HT1080 (cell line): Measurements from ENCODE around the gene FLNA. TPM values are rescaled to one million over a fixed set of nuclear protein-coding genes. Genes with fewer than 3 reads are reported as not detected.
"Not testable (repeated sequence)": the region's sequence is repeated elsewhere in the genome, so short reads cannot be mapped to it uniquely, and the experiment has no call there.

Source experiments
- DNase-seq: peaks from one replicate; pipeline ENCODE4 v3.0.0-alpha.2; 2015; ENCODE audit warnings: low read depth
- total RNA-seq: library from RNA; depleted of rRNA; stranded (reverse); fragments of >200 nt; shearing (Covaris generic); gene quantifications from 2 replicates; pipeline ENCODE4 v1.2.3, GENCODE V29; 2014

Gene FLNA
- total RNA-seq, 1 experiment from 2014 or later, result 1,336 TPM

DNA sequence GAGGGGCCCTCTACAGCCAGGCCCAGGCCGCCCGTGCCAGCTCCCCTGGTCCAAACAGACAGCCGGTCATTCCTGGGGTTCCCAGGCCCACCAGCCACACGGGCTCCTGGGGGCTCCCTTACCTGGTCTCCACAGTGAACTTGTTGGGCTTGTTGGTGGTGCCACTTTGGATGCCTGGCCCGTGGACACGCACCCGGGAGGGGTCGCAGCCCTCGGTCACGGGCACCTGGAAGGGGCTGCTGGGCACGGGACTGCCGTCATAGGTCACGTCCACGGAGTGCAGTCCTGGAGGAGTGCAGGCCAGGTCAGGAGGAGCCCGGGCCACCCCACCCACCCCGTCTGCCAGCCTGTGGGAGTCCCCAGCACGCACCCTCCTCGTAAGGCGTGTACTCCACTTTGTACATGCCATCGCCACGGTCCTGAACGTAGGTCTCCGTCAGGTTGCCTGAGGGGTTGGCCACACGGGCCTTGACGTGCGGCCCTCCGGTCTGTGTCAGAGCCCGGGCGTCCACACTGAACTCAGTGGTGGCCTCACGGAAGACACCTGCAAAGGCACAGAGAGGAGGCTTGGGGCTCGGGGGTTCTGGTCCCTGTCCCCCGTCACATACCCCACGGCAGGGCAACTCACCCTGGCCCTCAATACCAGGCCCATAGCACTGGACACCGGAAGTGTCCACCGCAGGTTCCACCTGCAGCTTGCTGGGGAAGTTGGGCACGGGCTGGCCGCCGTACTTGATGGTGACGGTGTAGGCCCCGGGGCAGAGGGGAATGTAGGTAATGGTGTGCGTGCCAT, 14.9 kb downstream of the FLNA start:
- no peak for DNase-seq

DNA sequence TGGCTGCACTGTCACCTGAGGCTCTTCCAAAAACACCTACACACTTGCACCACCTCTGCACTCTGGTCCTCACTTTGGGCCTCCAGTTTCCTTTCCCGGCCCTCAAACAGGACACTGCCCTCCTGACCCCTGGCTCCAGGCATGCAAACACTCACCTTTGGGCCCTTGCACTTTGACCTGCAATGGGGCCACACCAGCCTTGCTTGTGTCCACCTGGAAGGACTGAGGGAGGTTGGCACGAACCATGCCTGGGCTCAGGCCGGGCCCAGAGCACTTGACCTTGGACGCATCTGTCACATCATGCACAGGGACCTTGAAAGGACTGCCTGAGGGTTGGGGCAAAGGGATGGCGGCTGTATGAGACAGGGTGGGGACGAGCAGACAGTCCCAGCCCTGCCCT, 15.6 kb downstream of the FLNA start:
- no peak for DNase-seq

DNA sequence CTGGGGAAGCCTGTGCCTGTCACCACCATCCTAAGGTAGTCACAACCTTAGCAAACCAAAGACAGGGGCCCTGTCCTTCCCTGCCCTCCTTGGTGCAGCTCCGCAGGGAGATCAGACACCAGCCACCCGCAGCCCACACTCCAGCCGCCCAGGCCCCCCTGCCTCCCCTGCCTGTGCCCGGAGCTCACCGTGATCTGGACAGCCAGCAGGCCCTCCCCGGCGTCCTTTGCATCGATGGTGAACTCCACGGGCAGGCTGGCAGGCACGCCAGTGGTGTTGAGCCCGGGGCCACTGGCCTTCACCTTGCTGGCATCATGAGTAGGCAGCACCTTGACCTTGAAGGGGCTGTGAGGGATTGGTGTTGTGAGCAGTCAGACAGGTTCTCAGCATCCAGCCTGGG, 16.4 kb downstream of the FLNA start:
- DNase-seq, result no peak

DNA sequence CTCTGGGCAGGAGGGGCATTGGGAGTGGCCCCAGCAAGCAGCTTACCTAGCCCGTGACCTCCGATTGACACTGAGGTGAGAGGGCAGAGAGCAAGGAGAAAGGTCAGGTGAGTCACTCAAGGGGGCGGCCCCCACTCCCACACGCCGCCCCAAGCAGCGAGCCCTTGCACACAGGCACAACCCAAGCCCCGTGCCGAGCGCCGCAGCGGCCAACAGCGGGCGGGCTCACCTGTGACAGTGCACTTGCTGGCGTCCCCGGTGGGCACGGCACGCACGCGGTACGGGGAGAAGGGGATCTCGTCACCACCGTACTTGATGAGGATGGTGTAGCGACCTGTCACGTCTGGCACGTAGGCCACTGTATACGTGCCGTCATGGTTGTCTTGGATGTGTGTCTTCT, 17.2 kb downstream of the FLNA start:
- no peak for DNase-seq

DNA sequence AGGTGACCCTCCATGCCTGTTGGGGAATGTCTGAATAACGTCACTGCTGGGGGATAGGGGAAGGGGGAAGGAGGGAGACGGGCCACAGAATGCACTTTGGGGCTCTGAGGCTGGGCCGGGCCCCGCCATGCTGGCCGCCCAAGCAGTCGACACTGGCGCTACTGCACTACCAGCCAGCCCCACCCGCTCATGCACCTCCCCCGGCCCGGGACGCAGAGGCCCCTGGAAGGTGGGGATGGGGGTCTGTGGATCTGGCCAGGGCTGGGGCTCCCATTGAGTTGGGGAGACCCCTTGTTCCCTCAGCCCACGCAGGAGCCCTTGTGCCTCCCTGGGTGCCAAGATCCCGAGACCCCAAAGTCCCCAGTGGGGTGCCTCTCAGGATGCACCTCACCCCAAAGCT, 17.8 kb downstream of the FLNA start:
- DNase-seq, result no peak

DNA sequence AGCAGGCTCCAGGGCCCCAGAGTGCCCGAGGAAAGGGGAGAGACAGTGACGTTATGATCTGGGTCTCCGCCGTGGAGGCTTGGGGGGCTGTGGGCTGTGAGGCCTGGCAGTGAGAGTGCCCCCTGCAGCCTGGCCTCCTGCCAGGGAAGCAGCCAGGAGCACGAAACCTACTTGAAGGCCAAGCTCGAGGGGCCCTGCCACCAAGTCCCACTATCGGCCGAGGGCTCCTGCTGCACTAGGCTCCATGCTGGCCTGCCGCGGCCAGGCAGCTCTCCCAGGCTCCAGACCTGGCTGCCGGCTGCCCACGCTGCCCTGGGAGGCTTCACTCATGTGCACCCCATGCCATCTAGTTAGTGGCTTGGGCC, 18.7 kb downstream of the FLNA start:
- DNase-seq, result no peak

DNA sequence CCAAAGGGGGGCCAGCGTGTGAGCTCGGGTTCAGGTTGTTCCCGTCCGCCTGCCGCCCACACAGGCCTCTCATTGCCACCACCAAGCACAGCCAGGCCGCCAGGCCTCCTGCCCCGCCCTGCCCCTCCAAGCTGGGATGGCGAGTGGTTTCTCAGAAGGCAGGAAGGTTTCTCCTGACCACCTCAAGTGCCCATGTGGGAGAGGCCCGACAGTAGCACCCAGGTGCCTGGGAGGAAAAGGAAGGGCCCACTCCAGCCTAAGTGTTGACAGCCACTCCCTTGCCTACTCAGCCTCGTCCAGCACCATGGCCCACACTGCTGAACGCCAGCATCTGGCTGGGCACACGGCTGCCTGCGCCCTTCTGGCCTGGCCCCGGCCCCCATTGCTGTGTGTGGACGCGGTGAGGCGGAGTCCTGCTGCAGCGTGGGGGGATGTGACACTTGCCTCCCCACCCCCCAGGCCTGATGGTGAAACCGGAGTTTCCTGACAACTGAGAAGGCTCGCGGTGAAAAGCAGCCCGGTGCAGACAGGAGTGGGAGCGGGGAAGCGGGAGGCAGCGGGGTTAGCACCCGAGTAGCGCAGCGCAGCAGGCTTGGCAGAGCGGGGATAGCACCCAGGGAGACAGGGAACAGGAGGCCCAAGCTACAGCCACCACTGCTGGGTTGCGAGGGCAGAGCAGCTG, 19.2 kb downstream of the FLNA start:
- DNase-seq, result no peak

DNA sequence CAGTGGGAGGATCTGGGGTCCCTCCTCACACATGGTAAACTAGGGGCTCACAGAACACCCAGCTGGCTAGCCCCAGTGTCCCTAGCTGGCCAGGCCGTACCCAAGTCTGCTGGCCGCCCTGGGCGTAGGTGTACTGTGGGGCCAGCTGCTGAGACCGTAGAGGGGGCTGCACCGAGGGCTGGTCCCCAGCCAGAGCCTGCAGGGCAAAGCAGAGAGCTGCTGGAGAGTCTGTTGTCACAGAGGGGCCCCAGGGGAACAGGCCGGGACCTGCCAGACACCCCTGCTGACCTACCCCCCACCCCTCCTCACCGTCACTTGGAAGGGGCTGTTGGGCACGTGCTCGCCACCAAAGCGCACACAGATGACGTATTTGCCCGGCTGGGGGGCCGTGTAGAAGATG, 19.9 kb downstream of the FLNA start:
- DNase-seq, result no peak

DNA sequence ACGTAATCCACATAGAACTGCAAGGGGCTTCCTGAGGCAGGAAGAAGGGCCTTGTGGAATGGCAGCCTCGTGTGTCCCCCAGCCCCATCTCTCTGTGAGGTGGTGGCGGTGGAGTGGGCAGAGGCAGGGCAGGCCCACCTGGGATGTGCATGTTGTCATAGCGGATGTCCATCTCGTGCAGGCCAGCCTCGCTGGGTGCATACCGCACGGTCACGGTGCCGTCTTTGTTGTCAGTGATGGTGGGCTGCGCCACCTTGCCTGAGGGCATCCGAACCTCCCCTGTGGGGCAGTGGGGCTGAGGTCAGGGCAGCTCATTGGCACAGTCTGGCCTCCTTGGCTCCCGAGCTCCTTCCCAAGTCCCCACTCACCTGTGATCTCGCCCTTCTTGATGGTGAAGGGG, 20.4 kb downstream of the FLNA start:
- no peak for DNase-seq

DNA sequence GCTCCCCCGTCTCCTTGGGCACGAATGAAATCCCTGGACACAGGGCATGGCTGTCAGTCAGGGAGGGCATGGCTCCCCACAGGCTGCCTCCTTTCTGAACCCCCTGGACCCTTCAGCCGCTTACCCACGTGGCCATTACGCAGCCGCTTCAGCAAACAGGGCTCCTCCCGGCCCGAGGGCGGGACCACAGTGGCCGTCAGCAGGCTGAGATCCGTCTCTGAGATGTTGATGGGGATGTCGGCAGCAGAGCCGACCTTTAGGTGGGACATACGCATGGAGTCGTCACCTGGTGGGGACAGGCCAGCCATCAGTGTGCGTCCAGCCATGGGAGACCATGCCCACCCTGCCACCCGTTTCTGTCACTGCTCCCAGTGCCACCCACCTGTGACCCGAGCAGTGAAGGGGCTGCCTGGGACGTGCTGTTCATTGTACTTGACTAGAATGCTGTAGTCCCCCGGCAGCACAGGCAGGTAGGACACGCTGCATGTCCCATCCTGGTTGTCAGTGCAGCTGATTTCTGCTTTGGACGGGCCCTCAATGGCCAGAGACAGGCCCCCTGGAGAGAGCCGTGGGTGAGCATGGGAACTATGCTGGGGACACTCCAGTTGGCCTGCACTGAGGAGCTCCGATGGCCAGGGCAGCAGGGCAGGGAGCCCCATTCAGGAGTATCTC, 21.1 kb downstream of the FLNA start:
- no peak for DNase-seq

DNA sequence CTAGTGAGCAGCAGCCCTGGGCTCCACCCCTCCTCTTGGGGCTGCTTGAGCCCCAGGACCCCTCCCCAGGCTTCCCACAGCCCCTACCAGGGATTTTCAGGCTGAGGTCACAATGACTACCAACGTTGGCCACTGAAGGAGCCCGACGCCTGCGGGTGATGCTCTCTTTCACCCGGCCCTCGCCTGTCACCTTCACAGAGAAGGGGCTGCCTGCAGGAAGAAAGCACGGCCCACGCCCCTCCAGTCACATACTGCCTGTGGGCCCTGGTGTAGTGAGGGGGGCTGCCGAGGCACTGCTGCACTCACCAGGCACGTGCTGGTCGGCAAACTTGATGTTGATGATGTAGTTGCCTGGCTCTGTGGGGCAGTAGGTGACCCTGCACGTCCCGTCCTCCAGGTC, 22.0 kb downstream of the FLNA start:
- no peak for DNase-seq

DNA sequence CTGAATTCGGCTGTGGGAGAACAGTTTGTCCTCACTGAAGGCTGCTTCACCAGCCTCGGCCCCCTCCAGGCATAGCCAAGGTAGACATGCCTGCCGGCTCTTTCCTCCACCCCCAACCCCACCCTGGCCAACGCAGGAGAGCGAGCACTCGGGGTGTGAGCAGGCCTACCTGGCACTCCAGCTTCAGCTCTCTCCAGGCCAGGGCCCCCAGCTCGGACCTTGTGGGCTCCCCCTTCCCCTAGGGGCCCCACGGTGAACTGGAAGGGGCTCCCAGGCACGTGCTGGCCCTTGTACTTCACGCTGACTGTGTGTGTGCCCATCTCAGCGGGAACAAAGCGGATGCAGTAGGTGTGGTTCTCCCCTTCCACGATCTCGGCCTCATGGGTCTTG, 22.4 kb downstream of the FLNA start:
- DNase-seq, result no peak

DNA sequence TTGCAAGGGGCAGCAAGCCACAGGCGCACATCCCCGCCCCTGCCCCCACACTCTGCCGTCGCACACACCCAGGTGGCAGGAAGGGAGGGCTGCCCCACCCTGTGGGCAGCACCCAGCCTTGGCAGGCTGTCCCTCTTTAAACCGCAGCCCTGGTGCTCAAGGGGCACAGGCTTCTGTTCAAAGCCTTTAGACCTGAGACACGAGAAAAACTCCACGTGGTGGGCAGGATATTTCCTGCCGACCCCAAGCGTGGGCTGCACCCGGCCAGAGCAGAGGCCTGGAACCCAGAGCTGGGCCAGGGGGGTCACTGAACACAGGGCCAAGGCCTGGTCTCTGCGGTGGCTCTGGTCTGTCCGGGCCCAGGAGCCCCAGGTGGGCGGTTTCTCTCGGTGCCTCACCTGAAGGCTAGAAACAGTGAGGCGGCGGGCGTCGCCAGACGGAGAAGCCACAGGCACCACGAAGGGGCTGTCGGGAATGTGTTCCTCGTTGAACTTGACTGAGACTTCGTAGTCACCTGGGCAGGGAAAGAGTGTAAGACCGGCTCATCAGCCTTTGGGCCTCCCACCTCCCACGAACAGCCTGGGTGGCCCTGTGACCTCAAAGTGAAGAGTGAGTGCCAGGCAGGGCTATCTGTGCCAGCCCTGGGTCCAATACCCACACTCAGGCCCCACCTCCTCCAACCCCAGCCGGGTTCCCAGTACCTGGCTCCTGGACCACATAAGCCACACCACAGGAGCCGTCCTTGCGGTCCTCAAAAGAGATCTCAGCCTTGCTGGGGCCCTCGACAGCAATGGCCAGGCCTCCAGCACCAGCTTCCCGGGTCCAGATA, 23.0 kb downstream of the FLNA start:
- no peak for DNase-seq

DNA sequence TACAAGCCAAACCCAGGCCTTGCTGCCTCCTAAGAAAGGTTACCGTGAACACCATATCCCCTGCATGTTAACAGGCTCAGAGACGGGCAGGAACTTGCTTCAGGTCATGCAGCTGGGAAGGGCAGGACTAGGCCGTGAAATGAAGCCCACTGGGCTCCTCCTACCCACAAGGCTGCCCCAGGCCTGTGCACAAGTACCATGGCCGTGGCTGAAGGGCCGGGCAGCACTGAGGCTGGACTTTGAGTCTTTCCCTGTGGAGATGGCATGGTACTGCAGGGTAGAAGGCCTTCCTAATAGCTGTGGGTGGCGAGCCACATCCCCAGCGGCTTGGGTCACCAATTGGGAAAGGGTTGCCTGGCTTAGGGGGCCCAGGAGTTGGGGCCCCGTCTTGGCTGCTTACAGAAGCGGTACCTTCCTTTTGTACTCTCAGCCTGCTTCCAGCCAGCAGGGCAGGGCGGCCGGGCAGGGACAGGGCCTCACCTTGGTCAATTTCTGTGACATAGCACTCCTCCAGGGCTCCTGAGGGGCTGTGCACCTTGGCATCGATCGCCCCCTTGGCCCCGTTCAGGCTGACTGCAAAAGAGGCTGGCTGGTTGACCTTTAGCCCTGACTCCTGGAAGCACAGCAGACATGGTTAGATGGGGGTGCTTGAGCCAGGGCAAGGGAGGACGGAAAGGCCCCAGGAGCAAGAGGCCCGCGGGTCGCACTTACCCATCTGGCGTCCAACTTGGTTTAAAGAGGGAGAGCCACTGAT, 23.8 kb downstream of the FLNA start:
- DNase-seq, result no peak

DNA sequence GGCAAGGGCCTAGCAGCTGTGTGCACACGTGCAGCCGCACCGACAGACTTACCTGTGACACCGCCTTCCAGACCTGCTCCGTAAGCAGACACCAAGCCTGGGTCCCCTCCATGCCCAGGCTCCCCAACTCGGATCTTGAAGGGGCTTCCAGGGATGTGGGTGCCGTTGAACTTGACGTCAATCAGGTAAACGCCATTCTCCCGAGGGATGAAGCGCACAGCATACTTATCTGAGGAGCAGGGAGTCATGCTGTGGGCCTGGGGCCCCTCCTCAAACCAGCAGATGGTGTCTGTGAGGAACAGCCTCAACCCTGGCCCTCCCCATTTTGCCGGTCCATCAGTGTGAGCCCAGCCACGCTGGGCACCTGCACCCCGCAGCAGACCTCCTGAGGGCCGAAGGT, 24.5 kb downstream of the FLNA start:
- peak; percentile 0 for DNase-seq

DNA sequence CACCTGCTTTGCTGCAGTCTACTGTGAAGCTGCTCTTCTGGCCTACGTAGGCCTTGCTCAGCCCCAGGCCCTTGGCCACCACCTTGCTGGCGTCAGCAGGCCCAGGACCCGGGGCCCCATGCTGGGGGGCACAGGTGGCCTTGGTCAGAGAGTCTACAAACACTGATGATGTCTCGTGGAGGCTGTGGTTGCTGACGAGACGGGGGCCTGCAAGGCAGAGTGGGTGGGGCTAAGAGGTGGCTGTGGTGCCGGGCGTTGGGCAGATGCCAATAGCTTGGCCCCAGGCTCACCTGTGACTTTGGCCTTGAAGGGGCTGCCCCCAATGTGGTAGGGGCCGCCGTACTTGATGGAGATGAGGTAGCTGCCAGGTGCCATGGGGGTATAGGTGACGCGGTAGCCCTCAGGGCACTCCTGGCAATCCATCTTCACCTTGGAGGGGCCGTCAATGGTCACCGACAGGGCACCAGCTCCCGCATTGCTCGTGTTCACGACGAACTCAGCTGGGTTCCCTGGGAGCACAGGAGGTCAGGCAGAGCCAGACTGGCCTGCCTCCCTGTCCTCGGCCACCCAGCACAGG, 25.0 kb downstream of the FLNA start:
- peak; percentile 3 for DNase-seq

DNA sequence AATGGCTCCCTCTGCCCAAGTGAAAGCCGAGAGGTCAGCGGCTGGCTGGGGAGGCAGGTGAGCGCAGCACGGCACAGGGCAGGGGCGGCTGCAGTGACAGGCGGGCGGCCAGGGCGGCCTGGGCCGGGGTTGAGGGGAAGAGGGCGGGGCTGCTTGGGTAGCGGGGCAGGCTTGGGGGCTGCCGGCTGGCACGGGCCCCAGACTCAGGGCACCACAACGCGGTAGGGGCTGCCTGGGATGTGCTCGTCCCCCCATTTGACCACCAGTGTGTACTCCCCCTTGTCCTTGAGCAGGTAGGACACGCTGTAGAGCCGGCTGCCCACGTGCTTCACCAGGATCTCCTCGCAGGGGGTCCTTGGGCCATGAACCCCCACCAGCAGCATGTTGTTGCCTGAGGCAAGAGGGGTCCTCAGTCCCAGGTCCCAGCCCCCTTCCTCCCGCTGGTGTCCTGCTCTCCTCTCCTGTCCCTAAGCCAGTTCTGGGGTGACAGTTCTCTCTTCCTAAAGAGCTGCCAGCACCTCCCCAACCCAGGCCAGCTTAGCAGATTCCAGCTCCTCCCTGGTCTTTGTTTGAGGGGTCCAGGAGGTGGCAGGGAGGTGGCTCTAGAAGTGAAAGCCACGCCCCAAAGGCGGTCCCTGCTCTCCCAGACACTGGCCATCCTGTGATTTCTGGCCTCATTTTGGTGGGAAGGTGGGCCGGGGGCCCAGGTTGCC, 25.6 kb downstream of the FLNA start:
- no peak for DNase-seq

DNA sequence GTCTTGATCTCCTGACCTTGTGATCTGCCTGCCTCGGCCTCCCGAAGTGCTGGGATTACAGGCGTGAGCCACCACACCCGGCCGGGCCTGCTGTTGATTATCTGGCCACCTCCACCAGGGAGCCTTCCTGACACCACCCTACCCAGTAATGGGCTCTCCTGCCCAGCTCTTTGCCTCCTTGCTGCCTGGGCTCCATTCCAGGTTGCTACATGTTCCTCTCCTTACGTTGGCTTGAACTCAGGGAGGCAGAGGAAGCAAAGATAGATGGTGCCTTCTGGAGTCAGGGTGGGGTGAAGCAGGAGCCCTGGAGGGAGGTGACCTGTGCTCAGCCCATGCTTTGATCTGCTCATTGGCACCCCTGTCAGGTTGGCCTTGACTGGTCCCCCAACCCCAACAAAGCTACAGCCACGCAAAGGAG, 26.3 kb downstream of the FLNA start:
- peak; percentile 17 for DNase-seq

DNA sequence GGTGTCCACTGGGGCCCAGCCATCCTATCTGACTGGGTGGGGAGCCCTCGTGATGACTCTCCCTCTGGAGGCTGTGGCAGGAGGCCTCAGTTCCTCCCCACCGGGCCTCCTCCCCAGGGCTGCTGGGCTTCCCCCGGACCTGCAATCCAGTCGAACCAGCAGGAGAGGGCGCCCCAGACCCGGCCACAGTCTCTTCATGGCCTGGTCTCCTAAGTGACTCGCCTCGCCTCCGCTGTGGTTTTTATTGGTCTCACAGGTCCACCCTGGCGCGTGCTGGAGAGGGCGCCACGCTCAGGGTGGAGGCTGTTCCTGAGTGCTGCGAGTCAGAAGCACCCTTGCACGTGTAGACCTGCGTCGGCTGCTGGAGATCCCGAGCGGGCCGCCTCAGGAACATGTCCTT, 30.8 kb downstream of the FLNA start:
- DNase-seq, result not testable (repeated sequence)

DNA sequence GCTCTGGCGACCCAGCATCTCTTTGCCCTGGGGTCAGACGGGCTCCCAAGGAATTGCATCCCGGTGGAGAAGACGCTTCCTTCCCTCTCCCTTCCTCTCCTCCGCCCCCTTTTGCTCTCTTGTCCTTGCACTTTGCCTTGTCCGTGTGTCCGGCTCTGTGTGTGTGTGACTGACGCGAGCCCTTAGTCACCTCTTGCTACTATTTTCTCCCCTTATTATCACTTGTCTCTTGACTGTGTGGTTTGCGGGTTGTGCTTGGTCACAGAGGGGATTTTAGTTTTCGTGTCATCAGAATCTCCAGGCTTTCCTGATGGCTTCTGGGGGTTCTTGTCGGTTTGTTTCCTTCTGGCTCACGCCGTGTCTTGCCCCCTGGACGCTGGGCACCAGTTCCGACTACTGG, 31.4 kb downstream of the FLNA start:
- not testable (repeated sequence) for DNase-seq
